ENCODE results near the gene DOCK6. TPM values are rescaled to one million over a fixed set of nuclear protein-coding genes. Genes with fewer than 3 reads are reported as not detected.
A peak's percentile ranks its signal among the peaks of the same experiment; 100 is the strongest.

Gene DOCK6
- total and polyA plus RNA-seq, 5 donors from 2014 or later: 0.07 to 2.8 (median 0.59) TPM; not detected in 1

GRCh38 chr19:11242864-11243797 lies 19.2 kb downstream of the DOCK6 start:
- Mint-ChIP-seq H3K27me3 (no peaks in the 10 kb centered on the region), H3K27ac (peak overlapping the region in 2 of 3 donors; percentile 31 to 43), H3K9me3 (peaks cover 0 to 11% (median 0%) of the 10 kb centered on the region in 7 donors), H3K4me3 (peak overlapping the region in 1 of 4 donors; percentile 9), H3K36me3 (no peaks in the 10 kb centered on the region), H3K4me1 (peaks cover 0 to 8% (median 3%) of the 10 kb centered on the region in 4 donors)
- ATAC-seq (ENCODE audit: low read depth in 2 of 2) (peak; percentile 86 to 92), DNase-seq (peak; percentile 68 to 76 (median 72))
- Histone ChIP-seq H3K9me3 (ENCODE audit: control insufficient read depth in 2 of 2, low read length in 2 of 2) (peaks cover 6 to 14% of the 10 kb centered on the region in 2 experiments), H3K36me3 (ENCODE audit: control insufficient read depth, insufficient read depth, low read length) (no peaks in the 10 kb centered on the region), H3K27me3 (ENCODE audit: control insufficient read depth, insufficient read depth, low read length) (no peaks in the 10 kb centered on the region), H3K4me1 (ENCODE audit: control insufficient read depth, insufficient read depth, low read length, poor library complexity, severe bottlenecking) (no peaks in the 10 kb centered on the region), H3K27ac (ENCODE audit: insufficient read depth, low read length, poor library complexity, severe bottlenecking) (no peak overlapping the region), H3K4me3 (ENCODE audit: low read depth, low read length) (no peak overlapping the region)

DNA sequence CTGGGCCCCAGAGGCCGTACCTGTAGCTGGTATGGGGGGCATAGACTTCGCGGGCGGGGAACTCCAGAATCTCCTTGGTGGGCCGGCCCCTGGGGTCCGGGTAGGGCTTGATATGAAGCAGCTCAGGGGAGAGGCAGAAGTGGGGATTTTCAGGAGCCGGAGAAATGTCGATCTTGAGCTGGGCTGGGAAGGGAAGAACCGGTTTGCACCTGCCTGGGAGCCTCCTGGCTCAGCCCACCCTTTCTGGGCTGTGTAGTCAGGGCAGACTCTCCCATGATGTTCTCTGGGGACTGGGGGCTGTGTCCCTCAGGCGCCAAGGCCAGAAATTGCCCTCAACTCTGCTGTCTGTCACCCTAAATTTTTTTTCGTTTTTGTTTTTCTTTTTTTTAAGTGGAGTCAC lies 20.3 kb downstream of the DOCK6 start:
- Histone ChIP-seq H3K9me3 (ENCODE audit: control insufficient read depth in 2 of 2, low read length in 2 of 2) (peaks cover 6 to 15% of the 10 kb centered on the region in 2 experiments), H3K27me3 (ENCODE audit: control insufficient read depth, insufficient read depth, low read length) (no peaks in the 10 kb centered on the region), H3K27ac (ENCODE audit: insufficient read depth, low read length, poor library complexity, severe bottlenecking) (no peak overlapping the region), H3K4me3 (ENCODE audit: low read depth, low read length) (no peak overlapping the region), H3K36me3 (ENCODE audit: control insufficient read depth, insufficient read depth, low read length) (no peaks in the 10 kb centered on the region), H3K4me1 (ENCODE audit: control insufficient read depth, insufficient read depth, low read length, poor library complexity, severe bottlenecking) (no peaks in the 10 kb centered on the region)
- H3K36me3 Mint-ChIP-seq: no peaks in the 10 kb centered on the region
- peaks cover 0 to 11% (median 0%) of the 10 kb centered on the region in 7 donors for H3K9me3 Mint-ChIP-seq
- peaks cover 0 to 8% (median 3%) of the 10 kb centered on the region in 4 donors for H3K4me1 Mint-ChIP-seq
- no peak for DNase-seq
- ATAC-seq (ENCODE audit: low read depth in 2 of 2): no peak
- no peaks in the 10 kb centered on the region for H3K27me3 Mint-ChIP-seq
- H3K27ac Mint-ChIP-seq: no peak overlapping the region
- H3K4me3 Mint-ChIP-seq: no peak overlapping the region

- Mint-ChIP-seq H3K27ac (no peak overlapping the region), H3K36me3 (no peaks in the 10 kb centered on the region), H3K27me3 (no peaks in the 10 kb centered on the region), H3K4me3 (no peak overlapping the region), H3K9me3 (peaks cover 0 to 11% (median 3%) of the 10 kb centered on the region in 7 donors), H3K4me1 (peaks cover 0 to 8% (median 3%) of the 10 kb centered on the region in 4 donors)
- Histone ChIP-seq H3K4me3 (ENCODE audit: low read depth, low read length) (no peak overlapping the region), H3K4me1 (ENCODE audit: control insufficient read depth, insufficient read depth, low read length, poor library complexity, severe bottlenecking) (no peaks in the 10 kb centered on the region), H3K36me3 (ENCODE audit: control insufficient read depth, insufficient read depth, low read length) (no peaks in the 10 kb centered on the region), H3K9me3 (ENCODE audit: control insufficient read depth in 2 of 2, low read length in 2 of 2) (peaks cover 6 to 15% of the 10 kb centered on the region in 2 experiments), H3K27me3 (ENCODE audit: control insufficient read depth, insufficient read depth, low read length) (no peaks in the 10 kb centered on the region), H3K27ac (ENCODE audit: insufficient read depth, low read length, poor library complexity, severe bottlenecking) (no peak overlapping the region)
- ATAC-seq (ENCODE audit: low read depth in 2 of 2) (no peak), DNase-seq (no peak)
Measured at GRCh38 chr19:11240008-11240444, 22.3 kb downstream of the DOCK6 start.

GRCh38 chr19:11239377-11240000 lies 22.8 kb downstream of the DOCK6 start, which contains the start of gene ANGPTL8:
Gene ANGPTL8 (plus strand): TSS chr19:11239619. CDS start chr19:11239638, 19 bp downstream.
- no peaks in the 10 kb centered on the region for H3K4me1 ChIP-seq (ENCODE audit: control insufficient read depth, insufficient read depth, low read length, poor library complexity, severe bottlenecking)
- no peaks in the 10 kb centered on the region for H3K36me3 Mint-ChIP-seq
- peaks cover 6 to 15% of the 10 kb centered on the region in 2 experiments for H3K9me3 ChIP-seq (ENCODE audit: control insufficient read depth in 2 of 2, low read length in 2 of 2)
- H3K27me3 ChIP-seq (ENCODE audit: control insufficient read depth, insufficient read depth, low read length): no peaks in the 10 kb centered on the region
- no peaks in the 10 kb centered on the region for H3K27me3 Mint-ChIP-seq
- no peak for ATAC-seq (ENCODE audit: low read depth in 2 of 2)
- no peak within 1 kb of the TSS for H3K27ac Mint-ChIP-seq
- H3K36me3 ChIP-seq (ENCODE audit: control insufficient read depth, insufficient read depth, low read length): no peaks in the 10 kb centered on the region
- H3K4me3 ChIP-seq (ENCODE audit: low read depth, low read length): no peak within 1 kb of the TSS
- H3K4me1 Mint-ChIP-seq: peaks cover 0 to 8% (median 3%) of the 10 kb centered on the region in 4 donors
- H3K9me3 Mint-ChIP-seq: peaks cover 0 to 11% (median 3%) of the 10 kb centered on the region in 7 donors
- no peak within 1 kb of the TSS for H3K27ac ChIP-seq (ENCODE audit: insufficient read depth, low read length, poor library complexity, severe bottlenecking)
- DNase-seq: no peak
- H3K4me3 Mint-ChIP-seq: no peak within 1 kb of the TSS

DNA sequence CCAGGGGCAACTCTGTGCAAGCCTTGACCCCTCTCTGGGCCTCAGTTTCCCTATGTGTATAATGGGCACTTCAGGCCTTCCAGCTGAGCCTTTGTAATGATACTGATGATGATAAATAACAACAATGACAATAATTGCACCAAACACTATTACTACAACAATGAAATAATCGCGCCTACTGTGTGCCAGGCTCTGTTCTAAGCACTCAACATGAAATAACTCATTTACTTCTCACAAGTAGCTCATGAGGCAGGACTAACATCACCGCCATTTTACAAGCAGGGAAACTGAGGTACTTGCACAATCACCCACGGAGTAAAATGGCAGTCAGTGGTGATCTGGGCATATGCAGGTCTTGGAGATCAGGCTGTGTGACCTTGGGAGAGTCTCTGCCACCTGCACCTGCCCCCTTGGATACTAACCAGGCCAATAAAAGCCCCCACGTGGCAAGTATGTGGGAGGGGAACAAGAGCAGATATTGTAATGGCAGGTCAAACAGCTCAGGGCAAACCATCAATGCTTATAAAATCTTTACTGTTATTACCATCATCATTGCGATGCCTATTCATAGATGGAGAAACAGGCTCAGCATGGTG lies 23.4 kb downstream of the DOCK6 start:
- DNase-seq: no peak
- H3K27me3 Mint-ChIP-seq: no peaks in the 10 kb centered on the region
- Histone ChIP-seq H3K4me1 (ENCODE audit: control insufficient read depth, insufficient read depth, low read length, poor library complexity, severe bottlenecking) (no peaks in the 10 kb centered on the region), H3K9me3 (ENCODE audit: control insufficient read depth in 2 of 2, low read length in 2 of 2) (peaks cover 6 to 15% of the 10 kb centered on the region in 2 experiments), H3K27ac (ENCODE audit: insufficient read depth, low read length, poor library complexity, severe bottlenecking) (no peak overlapping the region), H3K4me3 (ENCODE audit: low read depth, low read length) (no peak overlapping the region), H3K27me3 (ENCODE audit: control insufficient read depth, insufficient read depth, low read length) (no peaks in the 10 kb centered on the region), H3K36me3 (ENCODE audit: control insufficient read depth, insufficient read depth, low read length) (no peaks in the 10 kb centered on the region)
- H3K9me3 Mint-ChIP-seq: peaks cover 0 to 11% (median 3%) of the 10 kb centered on the region in 7 donors
- no peak overlapping the region for H3K4me3 Mint-ChIP-seq
- H3K27ac Mint-ChIP-seq: no peak overlapping the region
- no peaks in the 10 kb centered on the region for H3K36me3 Mint-ChIP-seq
- ATAC-seq (ENCODE audit: low read depth in 2 of 2): no peak
- H3K4me1 Mint-ChIP-seq: peaks cover 0 to 8% (median 3%) of the 10 kb centered on the region in 4 donors

DNA sequence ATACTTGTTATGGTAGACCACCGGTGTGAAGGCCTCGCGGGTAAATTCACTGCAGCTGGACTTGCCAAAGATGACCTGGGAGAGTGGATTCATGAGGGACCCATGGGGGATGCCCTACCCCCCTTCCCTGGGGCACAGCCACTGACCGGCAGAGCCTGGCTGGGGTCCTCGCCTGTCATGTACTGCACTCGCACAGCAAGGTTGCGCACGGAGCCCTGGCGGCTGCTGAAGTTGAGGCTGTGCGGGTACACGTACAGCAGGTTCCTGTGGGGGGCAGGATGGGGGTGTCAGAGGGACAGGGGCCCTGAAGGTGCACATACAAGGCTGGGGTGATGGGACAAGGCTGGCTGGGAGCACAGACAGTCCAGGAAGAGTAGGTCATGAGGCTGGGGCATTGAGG lies 24.3 kb downstream of the DOCK6 start:
- H3K4me3 ChIP-seq (ENCODE audit: low read depth, low read length): no peak overlapping the region
- H3K36me3 Mint-ChIP-seq: no peaks in the 10 kb centered on the region
- peaks cover 6 to 15% of the 10 kb centered on the region in 2 experiments for H3K9me3 ChIP-seq (ENCODE audit: control insufficient read depth in 2 of 2, low read length in 2 of 2)
- DNase-seq (no peak), ATAC-seq (ENCODE audit: low read depth in 2 of 2) (no peak)
- no peaks in the 10 kb centered on the region for H3K4me1 ChIP-seq (ENCODE audit: control insufficient read depth, insufficient read depth, low read length, poor library complexity, severe bottlenecking)
- H3K27me3 Mint-ChIP-seq: no peaks in the 10 kb centered on the region
- no peaks in the 10 kb centered on the region for H3K36me3 ChIP-seq (ENCODE audit: control insufficient read depth, insufficient read depth, low read length)
- H3K27me3 ChIP-seq (ENCODE audit: control insufficient read depth, insufficient read depth, low read length): no peaks in the 10 kb centered on the region
- no peak overlapping the region for H3K27ac Mint-ChIP-seq
- H3K4me3 Mint-ChIP-seq: no peak overlapping the region
- H3K27ac ChIP-seq (ENCODE audit: insufficient read depth, low read length, poor library complexity, severe bottlenecking): no peak overlapping the region
- H3K9me3 Mint-ChIP-seq: peaks cover 0 to 11% (median 3%) of the 10 kb centered on the region in 7 donors
- no peaks in the 10 kb centered on the region for H3K4me1 Mint-ChIP-seq

DNA sequence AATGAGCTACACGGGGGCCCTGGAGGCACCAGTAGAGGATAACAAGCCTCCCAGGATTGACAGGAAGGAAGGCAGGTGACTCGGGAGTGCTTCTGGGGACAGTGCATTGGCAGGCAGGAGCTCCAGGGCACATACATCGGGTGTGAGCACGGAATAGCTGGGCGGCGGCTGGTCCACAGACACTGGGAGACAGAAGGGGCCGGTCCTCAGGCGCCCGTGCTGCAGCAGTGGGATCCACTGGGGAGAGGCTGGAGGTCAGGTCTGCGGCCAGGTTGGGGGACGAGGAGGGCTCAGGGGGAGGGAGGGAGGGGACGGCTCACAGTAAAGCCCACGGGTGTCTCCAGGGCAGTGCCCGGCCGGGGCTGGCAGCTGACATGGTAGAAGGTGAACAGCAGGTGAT lies 25.0 kb downstream of the DOCK6 start:
- Mint-ChIP-seq H3K27me3 (no peaks in the 10 kb centered on the region), H3K27ac (peak overlapping the region in 1 of 3 donors; percentile 74), H3K9me3 (peaks cover 0 to 11% (median 2%) of the 10 kb centered on the region in 7 donors), H3K4me1 (no peaks in the 10 kb centered on the region), H3K4me3 (no peak overlapping the region), H3K36me3 (no peaks in the 10 kb centered on the region)
- no peak overlapping the region for H3K27ac ChIP-seq (ENCODE audit: insufficient read depth, low read length, poor library complexity, severe bottlenecking)
- ATAC-seq (ENCODE audit: low read depth in 2 of 2): no peak
- no peaks in the 10 kb centered on the region for H3K4me1 ChIP-seq (ENCODE audit: control insufficient read depth, insufficient read depth, low read length, poor library complexity, severe bottlenecking)
- no peaks in the 10 kb centered on the region for H3K27me3 ChIP-seq (ENCODE audit: control insufficient read depth, insufficient read depth, low read length)
- H3K36me3 ChIP-seq (ENCODE audit: control insufficient read depth, insufficient read depth, low read length): no peaks in the 10 kb centered on the region
- H3K9me3 ChIP-seq (ENCODE audit: control insufficient read depth in 2 of 2, low read length in 2 of 2): peaks cover 6 to 15% of the 10 kb centered on the region in 2 experiments
- no peak for DNase-seq
- no peak overlapping the region for H3K4me3 ChIP-seq (ENCODE audit: low read depth, low read length)
